OCI-LY7 (cell line): Measurements from ENCODE around the gene TOMM20.

ENCODE experiments used
- EZH2phosphoT487 ChIP-seq: fragments of 200-600 bp; sonication (generic); IDR thresholded peaks from 2 replicates; pipeline ENCODE4 v1.6.1; 2018; ENCODE audit warnings: low read depth, borderline replicate concordance, mild to moderate bottlenecking, mixed run types, antibody characterized with exemption, low read length, moderate library complexity, mixed read lengths
- TF ChIP-seq, protein P1 (sequence below): fragments of 200-600 bp; sonication (generic); conservative IDR thresholded peaks from 2 replicates; pipeline ENCODE4 v1.5.1; 2014; ENCODE audit warnings: mild to moderate bottlenecking, antibody characterized with exemption, low read length, moderate library complexity, mixed read lengths

- TF ChIP-seq, protein P1, sequence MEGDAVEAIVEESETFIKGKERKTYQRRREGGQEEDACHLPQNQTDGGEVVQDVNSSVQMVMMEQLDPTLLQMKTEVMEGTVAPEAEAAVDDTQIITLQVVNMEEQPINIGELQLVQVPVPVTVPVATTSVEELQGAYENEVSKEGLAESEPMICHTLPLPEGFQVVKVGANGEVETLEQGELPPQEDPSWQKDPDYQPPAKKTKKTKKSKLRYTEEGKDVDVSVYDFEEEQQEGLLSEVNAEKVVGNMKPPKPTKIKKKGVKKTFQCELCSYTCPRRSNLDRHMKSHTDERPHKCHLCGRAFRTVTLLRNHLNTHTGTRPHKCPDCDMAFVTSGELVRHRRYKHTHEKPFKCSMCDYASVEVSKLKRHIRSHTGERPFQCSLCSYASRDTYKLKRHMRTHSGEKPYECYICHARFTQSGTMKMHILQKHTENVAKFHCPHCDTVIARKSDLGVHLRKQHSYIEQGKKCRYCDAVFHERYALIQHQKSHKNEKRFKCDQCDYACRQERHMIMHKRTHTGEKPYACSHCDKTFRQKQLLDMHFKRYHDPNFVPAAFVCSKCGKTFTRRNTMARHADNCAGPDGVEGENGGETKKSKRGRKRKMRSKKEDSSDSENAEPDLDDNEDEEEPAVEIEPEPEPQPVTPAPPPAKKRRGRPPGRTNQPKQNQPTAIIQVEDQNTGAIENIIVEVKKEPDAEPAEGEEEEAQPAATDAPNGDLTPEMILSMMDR: no peak
- no peak for TF ChIP-seq EZH2phosphoT487
These were observed 18.6 kb upstream of the TOMM20 start for GRCh38 chr1:235147269-235147668.
